SK-N-SH treated with all-trans-retinoic acid at 6 μM for 48 hours (cell line): Measurements from ENCODE around the gene HNF1A.

Experiments
- ATAC-seq: fragments of 200-7000 bp; cut with Tn5 transposase; 3 replicates; pipeline ENCODE4 v1.9.1; 2020; ENCODE audit warnings: mild to moderate bottlenecking, moderate library complexity
- ARNTL ChIP-seq: fragments of 450-650 bp; formaldehyde crosslinking; IDR thresholded peaks from 2 replicates; pipeline ENCODE4 v1.5.0; 2020; ENCODE audit warnings: low read depth, mild to moderate bottlenecking, moderate library complexity, borderline replicate concordance
- BACH2 ChIP-seq: fragments of 250-450 bp; sonication (Bioruptor Pico); IDR thresholded peaks from 2 replicates; pipeline ENCODE4 v1.9.0; 2021; ENCODE audit warnings: mild to moderate bottlenecking, borderline replicate concordance
- CREB5 ChIP-seq: fragments of 250-450 bp; sonication (Bioruptor Pico); IDR thresholded peaks from 2 replicates; pipeline ENCODE4 v1.5.1; 2020; ENCODE audit warnings: low read depth, mild to moderate bottlenecking, moderate library complexity
- CSDC2 ChIP-seq: fragments of 250-450 bp; sonication (Bioruptor Pico); IDR thresholded peaks from 2 replicates; pipeline ENCODE4 v1.5.0; 2020; ENCODE audit warnings: mild to moderate bottlenecking, moderate library complexity
- CSRNP3 ChIP-seq: fragments of 250-450 bp; sonication (Bioruptor Pico); IDR thresholded peaks from 2 replicates; pipeline ENCODE4 v1.5.1; 2021; ENCODE audit warnings: mild to moderate bottlenecking, moderate library complexity
- ESRRG ChIP-seq: fragments of 250-450 bp; sonication (Bioruptor Pico); IDR thresholded peaks from 2 replicates; pipeline ENCODE4 v1.6.1; 2021; ENCODE audit warnings: mild to moderate bottlenecking
- GLIS3 ChIP-seq: fragments of 250-450 bp; sonication (Bioruptor Pico); IDR thresholded peaks from 2 replicates; pipeline ENCODE4 v1.5.0; 2020; ENCODE audit warnings: mild to moderate bottlenecking, moderate library complexity
- ISL1 ChIP-seq: fragments of 250-450 bp; sonication (Bioruptor Pico); IDR thresholded peaks from 2 replicates; pipeline ENCODE4 v2.1.2; 2022; ENCODE audit warnings: mild to moderate bottlenecking, moderate library complexity
- OSR1 ChIP-seq: fragments of 250-450 bp; sonication (Bioruptor Pico); IDR thresholded peaks from 2 replicates; pipeline ENCODE4 v1.8.0; 2022; ENCODE audit warnings: moderate library complexity, mild to moderate bottlenecking, inconsistent platforms
- POU6F1 ChIP-seq: fragments of 250-450 bp; sonication (Bioruptor Pico); IDR thresholded peaks from 2 replicates; pipeline ENCODE4 v1.8.0; 2021; ENCODE audit warnings: low read depth, mild to moderate bottlenecking, moderate library complexity, borderline replicate concordance
- PPARA ChIP-seq: fragments of 250-450 bp; sonication (Bioruptor Pico); IDR thresholded peaks from 2 replicates; pipeline ENCODE4 v1.5.0; 2020; ENCODE audit warnings: mild to moderate bottlenecking, borderline replicate concordance
- RARB ChIP-seq: fragments of 250-450 bp; sonication (Bioruptor Pico); IDR thresholded peaks from 2 replicates; pipeline ENCODE4 v1.8.0; 2021; ENCODE audit warnings: mild to moderate bottlenecking, moderate library complexity
- TCF4 ChIP-seq: fragments of 250-450 bp; sonication (Bioruptor Pico); IDR thresholded peaks from 2 replicates; pipeline ENCODE4 v1.8.0; 2021; ENCODE audit warnings: mild to moderate bottlenecking, moderate library complexity, borderline replicate concordance
- TOX ChIP-seq: fragments of 250-450 bp; sonication (Bioruptor Pico); IDR thresholded peaks from 2 replicates; pipeline ENCODE4 v1.8.0; 2021; ENCODE audit warnings: mild to moderate bottlenecking, moderate library complexity, borderline replicate concordance
- ZC3H10 ChIP-seq: fragments of 250-450 bp; sonication (Bioruptor Pico); IDR thresholded peaks from 2 replicates; pipeline ENCODE4 v1.5.1; 2021; ENCODE audit warnings: mild to moderate bottlenecking, moderate library complexity
- ZFP30 ChIP-seq: fragments of 450-650 bp; formaldehyde crosslinking; IDR thresholded peaks from 2 replicates; pipeline ENCODE4 v1.5.0; 2022; ENCODE audit warnings: mild to moderate bottlenecking, moderate library complexity
- ZNF70 ChIP-seq: fragments of 450-650 bp; formaldehyde crosslinking; IDR thresholded peaks from 2 replicates; pipeline ENCODE4 v1.5.0; 2020; ENCODE audit warnings: mild to moderate bottlenecking, moderate library complexity
- ZNF8 ChIP-seq: fragments of 450-650 bp; formaldehyde crosslinking; IDR thresholded peaks from 2 replicates; pipeline ENCODE4 v1.5.0; 2020; ENCODE audit warnings: mild to moderate bottlenecking, moderate library complexity
- TF ChIP-seq, protein P1 (sequence below): fragments of 250-450 bp; sonication (Bioruptor Pico); IDR thresholded peaks from 2 replicates; pipeline ENCODE4 v1.8.0; 2020; ENCODE audit warnings: mild to moderate bottlenecking, moderate library complexity, borderline replicate concordance

HNF1A gene

GRCh38 chr12:121018860-121019617 lies 40.7 kb downstream of the HNF1A start:
- TF ChIP-seq TCF4 (CRISPR knock-in tag), result no peak
- TF ChIP-seq TOX (CRISPR knock-in tag), result no peak
- TF ChIP-seq, all 23 proteins: peak for 0
- no peak for ATAC-seq

DNA sequence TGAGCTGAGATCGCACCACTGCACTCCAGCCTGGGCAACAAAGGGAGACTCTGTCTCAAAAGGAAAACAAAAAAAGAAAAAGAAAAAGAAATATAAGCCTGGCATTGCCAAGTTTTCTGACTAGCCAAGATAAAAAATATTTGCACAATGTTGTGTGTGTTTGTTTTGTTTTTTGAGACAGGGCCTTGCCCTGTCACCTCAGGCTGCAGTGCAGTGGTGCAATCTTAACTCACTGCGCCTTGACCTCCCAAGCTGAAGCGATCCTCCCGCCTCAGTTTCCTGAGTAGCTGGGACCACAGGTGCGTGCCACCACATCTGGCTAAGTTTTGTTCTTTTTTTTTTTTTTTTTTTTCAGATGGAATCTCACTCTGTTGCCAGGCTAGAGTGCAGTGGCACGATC lies 43.4 kb downstream of the HNF1A start:
- no peak for TF ChIP-seq ZNF8 (CRISPR knock-in tag)
- no peak for TF ChIP-seq ISL1
- TF ChIP-seq ZFP30 (CRISPR knock-in tag), result no peak
- TF ChIP-seq POU6F1 (CRISPR knock-in tag), result no peak
- TF ChIP-seq, protein P1, sequence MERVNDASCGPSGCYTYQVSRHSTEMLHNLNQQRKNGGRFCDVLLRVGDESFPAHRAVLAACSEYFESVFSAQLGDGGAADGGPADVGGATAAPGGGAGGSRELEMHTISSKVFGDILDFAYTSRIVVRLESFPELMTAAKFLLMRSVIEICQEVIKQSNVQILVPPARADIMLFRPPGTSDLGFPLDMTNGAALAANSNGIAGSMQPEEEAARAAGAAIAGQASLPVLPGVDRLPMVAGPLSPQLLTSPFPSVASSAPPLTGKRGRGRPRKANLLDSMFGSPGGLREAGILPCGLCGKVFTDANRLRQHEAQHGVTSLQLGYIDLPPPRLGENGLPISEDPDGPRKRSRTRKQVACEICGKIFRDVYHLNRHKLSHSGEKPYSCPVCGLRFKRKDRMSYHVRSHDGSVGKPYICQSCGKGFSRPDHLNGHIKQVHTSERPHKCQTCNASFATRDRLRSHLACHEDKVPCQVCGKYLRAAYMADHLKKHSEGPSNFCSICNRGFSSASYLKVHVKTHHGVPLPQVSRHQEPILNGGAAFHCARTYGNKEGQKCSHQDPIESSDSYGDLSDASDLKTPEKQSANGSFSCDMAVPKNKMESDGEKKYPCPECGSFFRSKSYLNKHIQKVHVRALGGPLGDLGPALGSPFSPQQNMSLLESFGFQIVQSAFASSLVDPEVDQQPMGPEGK (CRISPR knock-in tag), result no peak
- no peak for ATAC-seq

DNA sequence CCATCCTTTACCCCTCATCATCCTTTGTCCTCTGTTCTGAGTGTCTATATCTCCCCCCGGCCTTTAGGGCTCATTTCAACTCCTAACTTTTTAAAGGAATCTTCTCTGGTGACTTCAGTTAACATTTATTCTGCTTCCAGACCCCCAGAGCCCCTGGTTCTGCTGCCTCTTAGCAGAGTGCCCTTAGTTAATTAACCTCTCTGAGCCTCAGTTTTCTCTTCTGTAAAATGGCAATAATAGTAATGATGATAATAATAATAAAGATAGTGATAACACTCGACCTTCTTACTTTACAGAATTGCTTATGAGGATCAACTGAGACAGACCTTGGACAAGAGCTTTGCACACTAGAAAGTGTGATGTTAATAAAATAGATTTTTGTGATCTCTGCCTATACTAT lies 44.4 kb downstream of the HNF1A start:
- TF ChIP-seq ZNF70 (CRISPR knock-in tag), result no peak
- no peak for TF ChIP-seq GLIS3
- TF ChIP-seq ISL1, result no peak
- no peak for ATAC-seq

DNA sequence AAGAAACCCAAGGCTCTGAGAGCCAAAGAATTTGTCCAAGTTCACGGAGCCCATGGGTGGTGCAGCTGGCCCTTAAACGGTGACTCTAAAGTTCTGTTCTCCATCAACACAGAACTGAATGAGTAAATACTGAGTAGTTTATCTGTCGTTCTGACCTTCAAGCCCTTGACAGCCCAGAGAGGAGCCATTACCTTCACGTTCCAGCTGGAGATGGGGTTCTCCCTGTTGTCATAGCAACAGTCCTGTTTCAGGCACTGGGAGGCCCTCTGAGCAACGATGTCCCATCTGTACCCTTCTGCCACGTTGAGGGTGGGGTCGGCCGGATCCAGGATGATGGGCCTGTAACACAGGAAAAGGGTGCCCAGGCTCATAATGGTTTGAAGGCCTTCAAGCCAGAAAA lies 45.5 kb downstream of the HNF1A start:
- no peak for TF ChIP-seq CSRNP3
- no peak for TF ChIP-seq ESRRG (CRISPR knock-in tag)
- TF ChIP-seq ISL1, result no peak
- TF ChIP-seq OSR1 (CRISPR knock-in tag), result no peak
- TF ChIP-seq TOX (CRISPR knock-in tag), result no peak
- TF ChIP-seq, protein P1 (CRISPR knock-in tag), result no peak
- TF ChIP-seq GLIS3, result no peak
- no peak for TF ChIP-seq CREB5
- no peak for TF ChIP-seq ZNF8 (CRISPR knock-in tag)
- TF ChIP-seq, all 23 proteins: peak for 0
- ATAC-seq, result no peak

DNA sequence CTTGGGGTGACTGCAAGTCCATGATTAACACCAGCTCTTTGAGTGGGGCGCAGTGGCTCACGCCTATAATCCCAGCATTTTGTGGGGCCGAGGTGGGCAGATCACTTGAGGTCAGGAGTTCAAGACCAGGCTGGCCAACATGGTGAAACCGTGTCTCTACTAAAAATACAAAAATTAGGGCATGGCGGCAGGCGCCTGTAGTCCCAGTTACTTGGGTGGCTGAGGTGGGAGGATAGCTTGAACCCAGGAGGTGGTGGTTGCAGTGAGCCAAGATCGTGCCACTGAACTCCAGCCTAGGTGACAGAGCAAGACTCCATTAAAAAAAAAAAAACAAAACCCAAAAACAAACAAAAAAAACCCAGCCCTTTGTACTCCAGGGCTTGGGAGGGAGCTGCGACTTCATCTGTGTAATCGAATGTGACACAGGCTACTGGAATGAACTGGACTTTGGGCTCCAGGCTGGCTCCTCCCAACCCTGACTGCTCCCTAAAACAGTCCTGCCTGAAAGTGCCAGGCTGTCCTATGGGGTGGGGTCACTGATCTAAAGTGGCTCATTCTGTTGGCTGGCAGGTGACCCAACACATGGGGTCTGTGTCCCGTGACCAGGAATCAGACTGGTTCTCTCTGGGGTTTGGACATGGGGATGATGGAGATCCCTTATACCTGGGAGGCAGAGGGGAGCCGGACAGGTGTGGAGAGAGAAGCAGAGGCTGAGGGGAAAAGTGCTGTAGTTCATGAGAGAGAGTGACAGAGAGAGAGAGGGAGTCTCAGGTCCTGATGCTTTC lies 47.3 kb downstream of the HNF1A start:
- ATAC-seq, result no peak
- no peak for TF ChIP-seq POU6F1 (CRISPR knock-in tag)
- no peak for TF ChIP-seq ZC3H10 (CRISPR knock-in tag)
- no peak for TF ChIP-seq ESRRG (CRISPR knock-in tag)
- TF ChIP-seq TOX (CRISPR knock-in tag), result no peak
- TF ChIP-seq, protein P1 (CRISPR knock-in tag), result no peak
- no peak for TF ChIP-seq TCF4 (CRISPR knock-in tag)
- TF ChIP-seq PPARA, result no peak
- TF ChIP-seq RARB, result no peak
- TF ChIP-seq CSDC2 (CRISPR knock-in tag), result no peak
- no peak for TF ChIP-seq BACH2 (CRISPR knock-in tag)
- TF ChIP-seq ZFP30 (CRISPR knock-in tag), result no peak
- no peak for TF ChIP-seq ARNTL
- no peak for TF ChIP-seq OSR1 (CRISPR knock-in tag)
- TF ChIP-seq ZNF70 (CRISPR knock-in tag), result no peak
